Lung (tissue), 12 donors: Measurements from ENCODE around the gene PANK1. TPM values are rescaled to one million over a fixed set of nuclear protein-coding genes. Genes with fewer than 3 reads are reported as not detected.

Experiments used
- ATAC-seq: fragments of 200-7000 bp; cut with Tn5 transposase; one replicate; pipeline ENCODE4 v1.9.1; 2020; ENCODE audit warnings: moderate number of reproducible peaks; ENCODE audit not compliant: insufficient read depth, low FRiP score
- DNase-seq, 3 donors: peaks; one replicate each; pipeline ENCODE4 v3.0.0-alpha.2; 2013 to 2017
- H3K27ac ChIP-seq, 2 donors: one replicate each; pipeline ENCODE4 v1.5.1; 2013; ENCODE audit warnings: mild to moderate bottlenecking in 2 of 2, moderate library complexity in 2 of 2, control low read depth in 1 of 2, inconsistent platforms in 1 of 2, low read depth in 1 of 2, low read length in 1 of 2
- H3K27me3 ChIP-seq, 3 donors: one replicate each; pipeline ENCODE4 v1.5.1; 2013; ENCODE audit warnings: low read length in 2 of 3; ENCODE audit not compliant: control insufficient read depth in 3 of 3, insufficient read depth in 3 of 3
- H3K36me3 ChIP-seq, 4 donors: one replicate each; pipeline ENCODE4 v1.5.1; 2013; ENCODE audit warnings: low read length in 4 of 4, mild to moderate bottlenecking in 1 of 4, moderate library complexity in 1 of 4; ENCODE audit not compliant: control insufficient read depth in 4 of 4, insufficient read depth in 4 of 4
- H3K4me1 ChIP-seq, 5 donors: one replicate each; pipeline ENCODE4 v1.5.1; 2013; ENCODE audit warnings: low read length in 5 of 5, mild to moderate bottlenecking in 2 of 5, moderate library complexity in 1 of 5; ENCODE audit not compliant: control insufficient read depth in 5 of 5, insufficient read depth in 5 of 5
- H3K4me3 ChIP-seq: one replicate; pipeline ENCODE4 v1.5.1; 2013; ENCODE audit warnings: mild to moderate bottlenecking, control low read depth, moderate library complexity
- H3K9ac ChIP-seq, 2 donors: one replicate each; pipeline ENCODE4 v1.5.1; 2013; ENCODE audit warnings: low read length in 2 of 2, control low read depth in 1 of 2; ENCODE audit not compliant: insufficient read depth in 1 of 2
- H3K9me3 ChIP-seq, 4 donors: one replicate each; pipeline ENCODE4 v1.5.1; 2013; ENCODE audit warnings: low read length in 3 of 4, mild to moderate bottlenecking in 1 of 4, moderate library complexity in 1 of 4; ENCODE audit not compliant: control insufficient read depth in 4 of 4, insufficient read depth in 3 of 4
- WGBS, 2 donors: extraction: QIAGEN DNeasy Blood & Tissue Kit; methylation state at CpG; one replicate each; pipeline ENCODE4 v1.1.7; 2013; 5-methylcytosine and 5-hydroxymethylcytosine counted together
- polyA plus RNA-seq, 2 donors: library from polyadenylated mRNA; stranded (reverse); fragments of 200-250 nt; gene quantifications; one replicate each; pipeline ENCODE4 v1.2.1, GENCODE V29; 2013
- total RNA-seq, 2 donors: library from RNA; depleted of rRNA in 1 of 2; stranded (reverse); fragments of >200 nt in 1 of 2; gene quantifications; one replicate each; pipeline ENCODE4 v1.2.1, GENCODE V29; 2014 to 2021
- TF ChIP-seq, protein P1 (sequence below): IDR thresholded peaks from 2 replicates; pipeline ENCODE4 v1.5.1; 2012; ENCODE audit warnings: mild to moderate bottlenecking; ENCODE audit errors: control extremely low read depth, extremely low read depth
- donor health status: control.
- donor health status: control.
- donor health status: Bipolar disorder and iron deficiency.
- donor health status: healthy.
- donor health status: DM: yes; HTN: yes; CAD: no.

Gene PANK1
- total and polyA plus RNA-seq, 4 donors: 1.6 to 18.3 (median 4.4) TPM

DNA sequence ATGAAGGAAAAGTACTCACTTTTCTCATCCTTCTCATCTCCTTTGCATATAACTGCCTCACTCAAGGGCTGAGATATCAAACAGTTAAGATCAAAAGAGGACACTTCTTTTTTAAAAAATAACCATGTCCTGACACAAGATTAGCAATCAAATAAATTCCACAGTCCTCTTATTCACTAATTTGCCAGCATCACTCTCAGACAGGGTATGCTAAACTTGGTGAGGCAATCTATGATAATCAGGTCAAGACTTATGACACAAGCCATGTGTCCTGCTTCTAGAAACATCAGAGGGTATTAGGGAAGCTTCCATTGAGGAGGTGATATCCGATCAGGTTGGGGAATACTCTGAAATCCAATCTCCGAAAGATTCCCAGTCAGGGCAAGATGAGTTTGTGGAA, 10.4 kb downstream of the PANK1 start:
- no peaks in the 10 kb centered on the region for H3K27me3 ChIP-seq
- H3K9ac ChIP-seq: no peak overlapping the region
- H3K36me3 ChIP-seq: peaks cover 0 to 7% (median 2%) of the 10 kb centered on the region in 4 donors
- WGBS, 2 donors: 96% methylated on average over 2 of the region's 2 CpGs
- ATAC-seq (no peak), DNase-seq (no peak)
- TF ChIP-seq, protein P1, sequence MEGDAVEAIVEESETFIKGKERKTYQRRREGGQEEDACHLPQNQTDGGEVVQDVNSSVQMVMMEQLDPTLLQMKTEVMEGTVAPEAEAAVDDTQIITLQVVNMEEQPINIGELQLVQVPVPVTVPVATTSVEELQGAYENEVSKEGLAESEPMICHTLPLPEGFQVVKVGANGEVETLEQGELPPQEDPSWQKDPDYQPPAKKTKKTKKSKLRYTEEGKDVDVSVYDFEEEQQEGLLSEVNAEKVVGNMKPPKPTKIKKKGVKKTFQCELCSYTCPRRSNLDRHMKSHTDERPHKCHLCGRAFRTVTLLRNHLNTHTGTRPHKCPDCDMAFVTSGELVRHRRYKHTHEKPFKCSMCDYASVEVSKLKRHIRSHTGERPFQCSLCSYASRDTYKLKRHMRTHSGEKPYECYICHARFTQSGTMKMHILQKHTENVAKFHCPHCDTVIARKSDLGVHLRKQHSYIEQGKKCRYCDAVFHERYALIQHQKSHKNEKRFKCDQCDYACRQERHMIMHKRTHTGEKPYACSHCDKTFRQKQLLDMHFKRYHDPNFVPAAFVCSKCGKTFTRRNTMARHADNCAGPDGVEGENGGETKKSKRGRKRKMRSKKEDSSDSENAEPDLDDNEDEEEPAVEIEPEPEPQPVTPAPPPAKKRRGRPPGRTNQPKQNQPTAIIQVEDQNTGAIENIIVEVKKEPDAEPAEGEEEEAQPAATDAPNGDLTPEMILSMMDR: no peak
- H3K4me3 ChIP-seq: no peak overlapping the region
- H3K27ac ChIP-seq: no peak overlapping the region
- H3K4me1 ChIP-seq: peaks cover 0 to 10% (median 6%) of the 10 kb centered on the region in 5 donors
- H3K9me3 ChIP-seq: no peaks in the 10 kb centered on the region

DNA sequence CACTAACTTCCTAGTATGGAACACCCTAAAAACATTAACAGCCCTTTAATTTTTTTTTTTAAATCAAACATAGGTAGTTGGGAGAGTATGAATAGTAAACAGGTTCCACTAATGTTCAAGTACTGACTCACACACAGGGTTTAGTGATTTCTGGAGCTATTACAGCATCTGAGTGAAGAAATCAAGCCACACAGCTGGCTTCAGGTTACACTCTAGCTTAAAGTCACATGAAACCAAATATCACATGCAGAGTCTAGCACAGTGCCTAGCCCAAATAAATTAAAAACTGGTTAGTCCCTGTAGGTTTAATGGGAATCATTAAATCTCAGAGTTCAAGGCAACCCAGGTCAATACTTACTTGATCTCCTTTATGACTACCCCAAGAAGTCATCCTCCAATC, 11.6 kb downstream of the PANK1 start:
- no peak for ATAC-seq
- Histone ChIP-seq H3K4me3 (no peak overlapping the region), H3K36me3 (peaks cover 0 to 7% (median 2%) of the 10 kb centered on the region in 4 donors), H3K9me3 (no peaks in the 10 kb centered on the region), H3K27ac (no peak overlapping the region), H3K4me1 (peaks cover 0 to 12% (median 4%) of the 10 kb centered on the region in 5 donors), H3K9ac (no peak overlapping the region), H3K27me3 (no peaks in the 10 kb centered on the region)
- DNase-seq: peak in 1 of 3 donors; percentile 25
- TF ChIP-seq, protein P1: no peak

DNA sequence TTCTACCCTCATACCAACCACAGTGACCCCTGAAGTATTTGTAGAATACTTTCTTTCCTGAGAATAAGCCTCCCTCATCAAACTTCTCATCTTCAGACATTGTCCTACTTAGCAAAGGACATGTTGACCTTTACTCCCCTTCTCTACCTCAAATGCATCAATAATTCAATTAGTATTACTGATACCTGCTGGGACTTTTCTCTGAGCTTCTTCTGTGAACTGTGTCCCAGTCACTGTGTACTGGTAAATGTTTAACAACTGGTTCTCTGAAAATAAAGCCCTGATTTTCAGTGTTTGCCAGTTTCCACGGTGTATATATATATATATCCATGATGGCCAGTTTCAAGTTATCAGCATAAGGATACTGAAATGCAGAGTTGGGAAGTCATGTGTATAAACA, 12.2 kb downstream of the PANK1 start:
- no peaks in the 10 kb centered on the region for H3K9me3 ChIP-seq
- H3K9ac ChIP-seq: no peak overlapping the region
- H3K4me1 ChIP-seq: peaks cover 0 to 12% (median 2%) of the 10 kb centered on the region in 5 donors
- no peak overlapping the region for H3K4me3 ChIP-seq
- H3K27me3 ChIP-seq: no peaks in the 10 kb centered on the region
- H3K27ac ChIP-seq: no peak overlapping the region
- no peak for ATAC-seq
- WGBS, 2 donors: 73 to 97% methylated on average over 1 of the region's 1 CpG
- TF ChIP-seq, protein P1: no peak
- no peak for DNase-seq
- peaks cover 0 to 7% (median 2%) of the 10 kb centered on the region in 4 donors for H3K36me3 ChIP-seq

DNA sequence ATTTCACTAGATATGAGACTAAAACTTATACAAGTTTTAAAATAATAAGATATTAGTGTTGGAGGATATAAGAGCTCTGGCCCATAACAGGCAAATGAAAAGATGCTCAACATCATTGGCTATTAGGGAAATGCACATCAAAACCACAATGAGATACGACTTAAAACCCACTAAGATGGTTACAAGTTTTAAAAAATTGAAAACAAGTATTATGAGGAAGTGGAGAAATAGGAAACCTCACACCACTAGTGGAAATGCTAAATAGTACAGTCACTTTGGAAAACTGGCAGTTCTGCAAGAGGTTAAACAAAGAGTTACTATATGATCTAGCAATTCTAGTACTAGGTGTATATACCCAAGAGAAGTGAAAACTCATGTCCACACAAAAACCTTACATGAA, 17.2 kb downstream of the PANK1 start:
- WGBS, 2 donors: 28 to 62% methylated on average over 1 of the region's 1 CpG
- TF ChIP-seq, protein P1: no peak

More for the DNA sequence above, 17.2 kb downstream of the PANK1 start:
- Histone ChIP-seq H3K9ac (no peak overlapping the region), H3K27me3 (no peaks in the 10 kb centered on the region), H3K9me3 (no peaks in the 10 kb centered on the region), H3K27ac (no peak overlapping the region), H3K4me1 (peaks cover 0 to 12% (median 8%) of the 10 kb centered on the region in 5 donors), H3K4me3 (no peak overlapping the region), H3K36me3 (no peaks in the 10 kb centered on the region)
- ATAC-seq (no peak), DNase-seq (no peak)
